PC-3 (cell line): ENCODE measurements around the gene HECW1. TPM values are rescaled to one million over a fixed set of nuclear protein-coding genes. Genes with fewer than 3 reads are reported as not detected.

Experiments
- ATAC-seq: fragments of 200-7000 bp; cut with Tn5 transposase; 2 replicates; pipeline ENCODE4 v1.9.1; 2020; ENCODE audit warnings: mild to moderate bottlenecking, moderate library complexity
- BruUV-seq: library from RNA; stranded (reverse); fragments of 400-500 nt; replicated peaks from 2 replicates; lab custom pipeline; 2021; lab: Mats Ljungman, UMichigan
- CTCF ChIA-PET: fragments of 300-600 bp; sonication (Branson Sonifier 250); formaldehyde crosslinking; loops from one replicate; lab custom pipeline; 2022; ENCODE audit warnings: antibody characterized with exemption; lab: Charles Lee
- POLR2A ChIA-PET: fragments of 300-600 bp; sonication (Branson Sonifier 250); formaldehyde crosslinking; loops from one replicate; lab custom pipeline; 2022; ENCODE audit warnings: antibody characterized with exemption; ENCODE audit not compliant: unreplicated experiment; lab: Charles Lee
- DNase-seq: peaks from one replicate; pipeline ENCODE4 v3.0.0-alpha.2; 2015
- H2AFZ ChIP-seq: fragments of 300-600 bp; sonication (generic); 2 replicates; pipeline ENCODE4 v1.6.0; 2016; ENCODE audit warnings: antibody characterized with exemption, low read length
- H3F3A ChIP-seq: fragments of 300-600 bp; sonication (generic); one replicate; pipeline ENCODE4 v1.6.0; 2017; ENCODE audit warnings: antibody characterized with exemption, low read length, control low read depth, mild to moderate bottlenecking; ENCODE audit not compliant: unreplicated experiment
- H3K27ac ChIP-seq: fragments of 300-600 bp; sonication (generic); 2 replicates; pipeline ENCODE4 v1.5.1; 2016; ENCODE audit warnings: mild to moderate bottlenecking, low read length
- H3K27me3 ChIP-seq: fragments of 300-600 bp; sonication (generic); 2 replicates; pipeline ENCODE4 v1.6.1; 2016; ENCODE audit warnings: low read length, mixed read lengths
- H3K36me3 ChIP-seq: fragments of 300-600 bp; sonication (generic); 2 replicates; pipeline ENCODE4 v1.6.1; 2016; ENCODE audit warnings: low read depth, mixed run types, low read length, mixed read lengths
- H3K4me1 ChIP-seq: fragments of 300-600 bp; sonication (generic); 2 replicates; pipeline ENCODE4 v1.5.1; 2016; ENCODE audit warnings: low read length; ENCODE audit not compliant: insufficient read depth
- H3K4me2 ChIP-seq: fragments of 300-600 bp; sonication (generic); 2 replicates; pipeline ENCODE4 v1.6.0; 2016; ENCODE audit warnings: low read length
- H3K4me3 ChIP-seq: fragments of 300-600 bp; sonication (generic); 2 replicates; pipeline ENCODE4 v1.5.1; 2016; ENCODE audit warnings: mild to moderate bottlenecking, low read length, mixed read lengths
- H3K79me2 ChIP-seq: fragments of 300-600 bp; sonication (generic); 2 replicates; pipeline ENCODE4 v1.6.1; 2017; ENCODE audit warnings: low read length, mixed read lengths
- H3K9ac ChIP-seq: fragments of 300-600 bp; sonication (generic); 2 replicates; pipeline ENCODE4 v1.6.0; 2016; ENCODE audit warnings: mild to moderate bottlenecking, low read length
- H3K9me2 ChIP-seq: fragments of 300-600 bp; sonication (generic); replicated peaks from 2 replicates; pipeline ENCODE4 v1.6.1; 2016; ENCODE audit warnings: mixed run types, low read length, mixed read lengths
- H3K9me3 ChIP-seq: fragments of 300-600 bp; sonication (generic); 2 replicates; pipeline ENCODE4 v1.6.1; 2016; ENCODE audit warnings: low read length, mixed read lengths
- H4K20me1 ChIP-seq: fragments of 300-600 bp; sonication (generic); 2 replicates; pipeline ENCODE4 v1.6.1; 2016; ENCODE audit warnings: low read length, mixed read lengths
- CTCF ChIP-seq: fragments of 300-600 bp; sonication (generic); conservative IDR thresholded peaks from 2 replicates; pipeline ENCODE4 v1.5.1; 2017; ENCODE audit warnings: antibody characterized with exemption, low read depth, mild to moderate bottlenecking, low read length
- EZH2 ChIP-seq: fragments of 300-600 bp; sonication (generic); IDR thresholded peaks from one replicate; pipeline ENCODE4 v1.6.1; 2017; ENCODE audit warnings: antibody characterized with exemption, mild to moderate bottlenecking, low read length; ENCODE audit not compliant: unreplicated experiment
- EZH2phosphoT487 ChIP-seq: fragments of 300-600 bp; sonication (generic); IDR thresholded peaks from 2 replicates; pipeline ENCODE4 v1.6.1; 2018; ENCODE audit warnings: mild to moderate bottlenecking, antibody characterized with exemption, low read length, borderline replicate concordance
- intact Hi-C: fragments of 100-400 bp; cut with micrococcal nuclease; formaldehyde crosslinking; loops from 2 replicates; pipeline ENCODE4 v1.9.0; 2023
- total RNA-seq: library from RNA; depleted of rRNA; stranded (reverse); fragments of >200 nt; gene quantifications from 2 replicates; pipeline ENCODE4 v1.2.3, GENCODE V29; 2014

Gene HECW1
- total RNA-seq, 1 experiment from 2014 or later: 3.0 TPM

GRCh38 chr7:43234073-43234472 is 121.6 kb downstream of the HECW1 start:
- TF ChIP-seq CTCF (no peak), EZH2phosphoT487 (no peak), EZH2 (no peak)
- no peaks in the 10 kb centered on the region for H3K36me3 ChIP-seq
- H3K9ac ChIP-seq: no peak overlapping the region
- no TSS peak for BruUV-seq
- H3K4me3 ChIP-seq: no peak overlapping the region
- ChIA-PET CTCF (no interaction called here), POLR2A (no interaction called here)
- ATAC-seq (no peak), DNase-seq (no peak)
- H3K9me2 ChIP-seq: no peaks in the 10 kb centered on the region
- H3K79me2 ChIP-seq: no peaks in the 10 kb centered on the region
- H2AFZ ChIP-seq: no peak overlapping the region
- no peaks in the 10 kb centered on the region for H3F3A ChIP-seq
- intact Hi-C loops: no loop called here
- H3K27me3 ChIP-seq: no peaks in the 10 kb centered on the region; the same call in 1 of the 2 replicates
- no peaks in the 10 kb centered on the region for H3K4me1 ChIP-seq
- no peaks in the 10 kb centered on the region for H4K20me1 ChIP-seq
- H3K4me2 ChIP-seq: no peak overlapping the region
- no peaks in the 10 kb centered on the region for H3K9me3 ChIP-seq
- no peak overlapping the region for H3K27ac ChIP-seq

GRCh38 chr7:43234968-43235367 is 122.5 kb downstream of the HECW1 start:
- no TSS peak for BruUV-seq
- Histone ChIP-seq H3F3A (no peaks in the 10 kb centered on the region), H3K9ac (no peak overlapping the region), H3K79me2 (no peaks in the 10 kb centered on the region), H3K4me3 (no peak overlapping the region), H4K20me1 (no peaks in the 10 kb centered on the region), H3K4me1 (no peaks in the 10 kb centered on the region), H3K36me3 (no peaks in the 10 kb centered on the region), H3K27me3 (no peaks in the 10 kb centered on the region; the same call in 1 of the 2 replicates), H3K9me3 (no peaks in the 10 kb centered on the region), H3K4me2 (no peak overlapping the region), H3K9me2 (no peaks in the 10 kb centered on the region), H2AFZ (no peak overlapping the region), H3K27ac (no peak overlapping the region)
- ChIA-PET CTCF (no interaction called here), POLR2A (no interaction called here)
- TF ChIP-seq EZH2 (no peak), EZH2phosphoT487 (no peak), CTCF (no peak)
- intact Hi-C loops: no loop called here
- ATAC-seq (no peak), DNase-seq (no peak)

GRCh38 chr7:43240565-43240964 is 128.1 kb downstream of the HECW1 start:
- no peaks in the 10 kb centered on the region for H3K9me3 ChIP-seq
- ATAC-seq (no peak), DNase-seq (no peak)
- H3K27me3 ChIP-seq: no peaks in the 10 kb centered on the region
- H3K9me2 ChIP-seq: no peaks in the 10 kb centered on the region
- intact Hi-C loops: no loop called here
- ChIA-PET POLR2A (no interaction called here), CTCF (no interaction called here)
- H4K20me1 ChIP-seq: no peaks in the 10 kb centered on the region
- no peak overlapping the region for H3K4me2 ChIP-seq
- no peak overlapping the region for H3K27ac ChIP-seq
- H3K4me1 ChIP-seq: no peaks in the 10 kb centered on the region
- no peak overlapping the region for H3K9ac ChIP-seq
- TF ChIP-seq EZH2 (no peak), EZH2phosphoT487 (no peak), CTCF (no peak)
- H3K79me2 ChIP-seq: no peaks in the 10 kb centered on the region
- BruUV-seq: no TSS peak
- no peaks in the 10 kb centered on the region for H3F3A ChIP-seq
- no peaks in the 10 kb centered on the region for H3K36me3 ChIP-seq
- no peak overlapping the region for H2AFZ ChIP-seq
- no peak overlapping the region for H3K4me3 ChIP-seq
